EL (cell line): ENCODE measurements around the gene PACRG.

ENCODE experiments used
- DNase-seq: peaks from one replicate; pipeline ENCODE4 v3.0.0-alpha.2; 2016

The PACRG gene

DNA sequence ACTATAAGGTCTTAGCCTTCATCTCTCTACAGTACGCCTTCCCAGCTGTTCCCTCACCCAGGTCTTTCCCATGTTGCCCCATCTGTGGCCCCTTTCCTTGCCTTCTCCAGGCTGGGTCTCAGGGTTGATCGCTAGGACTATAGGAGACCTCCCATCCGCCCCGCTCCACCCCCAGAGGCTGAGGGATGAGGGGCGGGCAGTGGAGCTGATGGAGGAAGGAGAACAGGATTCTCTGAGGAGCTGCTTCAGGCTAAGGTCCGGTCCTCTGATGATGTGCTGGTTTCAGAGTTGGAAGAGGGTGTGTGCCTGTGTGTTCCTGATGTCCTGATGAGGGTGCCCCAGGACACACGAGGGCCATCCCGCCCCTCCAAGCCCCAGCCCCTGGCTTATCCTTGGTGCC is 531.9 kb downstream of the PACRG start:
- no peak for DNase-seq

DNA sequence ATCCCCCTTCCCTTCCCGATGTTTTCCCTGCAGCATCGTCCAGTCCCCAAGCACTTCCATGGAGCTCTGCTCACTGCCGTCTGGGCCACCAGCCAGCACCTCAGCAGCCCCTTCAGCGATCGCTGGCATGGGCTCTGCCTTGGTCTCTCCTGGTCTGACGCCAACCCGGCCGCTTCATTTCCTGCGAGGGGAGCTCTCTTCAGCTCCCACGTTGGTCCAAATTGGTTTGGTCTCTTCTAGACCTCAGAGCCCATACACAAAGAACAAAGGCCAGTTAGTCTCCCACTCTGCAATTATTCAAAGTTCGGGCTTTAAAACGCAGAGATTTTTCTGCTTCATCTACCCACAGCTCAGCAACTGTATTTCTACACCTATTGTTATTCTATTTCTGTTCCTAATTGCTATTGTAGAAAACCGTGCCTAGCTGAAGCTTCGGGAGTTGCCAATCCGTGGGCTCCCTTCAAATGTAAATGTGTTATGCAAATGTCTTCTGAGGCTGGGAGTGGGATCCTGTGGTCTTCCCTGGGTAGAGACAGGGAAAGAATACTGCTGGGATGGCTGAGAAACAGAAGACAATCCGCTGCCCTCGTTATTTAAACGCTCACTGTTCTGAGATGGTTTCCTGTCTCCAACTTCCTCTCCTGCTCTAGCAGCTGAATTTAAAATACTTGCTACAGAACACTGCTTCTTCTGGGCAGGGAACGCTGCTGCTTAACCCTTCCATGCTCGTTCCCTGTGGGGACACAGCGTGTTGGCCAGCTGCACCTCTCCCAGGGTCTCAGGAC is 532.5 kb downstream of the PACRG start:
- peak; percentile 43 for DNase-seq

DNA sequence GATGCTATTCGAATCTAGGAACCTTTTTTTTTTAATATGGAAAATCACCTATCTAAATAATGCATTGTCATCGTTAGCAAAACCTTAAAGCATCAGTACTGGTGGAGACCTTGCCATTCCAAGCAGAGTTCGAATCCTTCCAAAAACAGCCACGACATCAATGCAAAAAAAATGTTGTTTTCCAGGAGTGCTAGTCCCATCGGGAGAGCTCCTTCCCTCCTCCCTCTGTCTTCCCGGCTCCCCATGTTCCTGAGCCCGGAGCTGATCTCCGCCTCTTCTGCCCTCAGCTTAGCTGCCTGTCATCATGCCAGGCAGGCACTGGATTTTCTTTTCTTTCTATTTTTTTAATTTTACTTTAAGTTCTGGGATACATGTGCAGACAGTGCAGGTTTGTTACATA is 533.1 kb downstream of the PACRG start:
- DNase-seq: no peak

DNA sequence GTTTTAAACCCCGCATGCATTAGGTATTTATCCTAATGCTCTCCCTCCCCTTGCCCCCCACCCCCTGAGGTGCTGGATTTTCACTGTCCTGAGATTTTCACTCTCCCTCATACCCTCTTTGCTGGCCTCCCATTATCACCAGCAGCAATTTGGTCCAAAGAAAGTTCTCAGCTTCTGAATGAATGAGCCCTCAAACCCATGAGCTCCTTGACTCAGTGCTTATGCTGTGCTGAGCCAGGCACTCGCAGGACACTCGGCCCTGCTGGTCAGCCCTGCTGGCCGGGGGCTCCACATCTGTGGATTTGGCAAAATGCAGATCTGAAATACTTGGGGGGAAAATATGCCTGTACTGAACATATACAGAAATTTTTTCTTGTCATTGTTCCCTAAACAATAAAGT is 533.6 kb downstream of the PACRG start:
- DNase-seq: no peak

DNA sequence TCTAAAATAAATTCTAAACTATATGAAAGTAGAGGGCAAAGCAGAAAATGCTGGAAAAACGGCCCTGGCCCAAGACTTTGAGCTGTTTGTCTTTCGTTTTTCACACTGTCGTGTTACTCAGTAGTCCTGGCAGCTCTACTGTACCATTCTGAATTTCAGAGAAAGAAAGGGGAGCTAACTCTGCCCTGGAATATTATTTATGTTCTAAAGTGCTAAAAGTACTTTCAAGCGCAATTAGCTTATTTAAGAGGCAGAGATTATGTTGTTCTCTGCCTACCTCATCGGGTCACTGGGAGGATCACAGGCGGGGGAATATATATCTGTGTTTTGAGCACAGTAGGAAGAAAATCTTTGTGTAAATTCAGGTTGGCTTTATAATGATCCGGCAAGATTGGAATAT is 534.3 kb downstream of the PACRG start:
- no peak for DNase-seq

DNA sequence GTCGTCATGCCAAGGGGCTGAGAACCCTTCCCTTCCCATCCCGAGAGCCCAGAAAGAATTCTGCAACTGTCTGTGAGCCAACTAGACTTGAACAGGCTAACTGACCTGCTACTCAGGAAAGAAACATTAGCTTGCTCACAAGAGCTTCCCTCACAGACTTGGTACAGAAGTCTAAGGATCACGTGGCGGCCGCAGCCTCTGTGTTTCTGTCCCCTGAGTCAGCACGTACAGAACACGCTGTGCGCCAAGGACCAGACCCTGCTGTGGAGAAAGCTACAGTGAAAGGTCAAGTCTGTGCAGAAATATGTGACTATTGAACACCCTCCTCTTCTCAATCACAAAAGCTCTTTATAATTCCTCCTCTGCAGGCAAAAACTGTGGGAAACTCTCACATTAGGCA is 535.4 kb downstream of the PACRG start:
- no peak for DNase-seq

DNA sequence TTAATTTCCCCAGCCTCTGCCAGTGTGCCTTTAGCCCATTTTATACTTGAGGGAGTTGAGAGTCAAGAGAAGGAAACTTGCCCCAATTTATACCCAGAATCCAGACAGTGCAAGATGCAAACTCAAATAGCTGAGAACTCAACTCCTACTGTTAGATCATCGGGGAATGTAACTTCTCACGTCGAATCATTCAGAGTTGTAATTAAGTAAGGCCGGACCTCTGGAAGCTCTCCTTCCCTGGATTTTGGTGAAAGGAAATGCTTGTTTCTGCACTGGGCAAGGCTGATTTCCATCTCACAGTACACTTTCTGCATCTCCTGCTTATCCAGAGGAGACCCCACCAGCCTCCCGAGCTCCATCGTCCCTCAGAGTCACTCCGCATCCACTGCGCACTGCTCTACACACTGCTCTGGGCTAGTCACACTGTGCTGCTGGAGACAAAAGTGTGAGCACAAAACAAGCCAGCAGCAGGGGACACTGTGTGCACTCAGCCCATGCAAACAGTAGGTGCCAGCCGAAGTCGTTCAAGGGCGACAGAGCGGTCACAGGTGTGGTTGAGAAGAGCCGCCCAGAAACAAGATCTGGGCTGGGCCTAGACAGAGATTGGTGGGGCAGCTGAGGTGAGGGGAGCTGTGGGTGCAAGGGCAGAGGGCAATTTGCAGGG is 536.4 kb downstream of the PACRG start:
- no peak for DNase-seq

DNA sequence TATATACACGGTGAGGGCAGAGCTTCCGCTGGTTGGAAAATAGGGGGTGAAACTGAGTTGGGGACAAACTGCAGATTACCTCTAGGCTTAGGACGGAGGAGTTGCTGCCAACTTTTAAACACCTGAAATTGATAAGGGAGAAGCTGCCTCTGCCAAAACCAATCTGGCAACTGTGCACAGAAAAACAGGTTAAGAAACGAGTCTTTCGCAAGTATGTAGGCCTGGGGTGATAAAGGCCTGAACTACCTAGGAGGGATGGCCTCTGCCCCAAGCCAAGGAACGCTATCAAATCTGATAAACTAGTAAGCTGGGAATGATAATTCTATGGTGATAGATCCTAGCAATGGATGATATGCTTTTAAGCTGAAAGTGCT is 536.9 kb downstream of the PACRG start:
- DNase-seq: no peak

DNA sequence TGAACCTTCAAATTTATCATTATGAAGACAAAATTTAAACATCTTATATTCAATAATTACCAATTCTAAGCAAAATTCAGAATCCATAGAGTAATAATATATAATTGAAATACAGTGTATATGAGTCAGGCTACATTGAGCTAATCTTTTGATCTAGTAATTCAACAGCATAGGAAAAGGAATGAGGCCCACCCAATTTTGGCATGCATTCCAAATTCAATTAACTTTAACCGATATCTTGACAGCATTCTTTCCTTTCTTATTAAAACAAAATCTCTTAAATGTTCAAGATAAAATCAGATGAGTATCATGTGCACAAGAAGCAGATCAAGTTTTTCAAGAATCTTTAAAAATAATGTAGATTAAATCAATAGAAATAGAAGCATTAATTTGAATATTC is 553.9 kb downstream of the PACRG start:
- peak; percentile 39 for DNase-seq

DNA sequence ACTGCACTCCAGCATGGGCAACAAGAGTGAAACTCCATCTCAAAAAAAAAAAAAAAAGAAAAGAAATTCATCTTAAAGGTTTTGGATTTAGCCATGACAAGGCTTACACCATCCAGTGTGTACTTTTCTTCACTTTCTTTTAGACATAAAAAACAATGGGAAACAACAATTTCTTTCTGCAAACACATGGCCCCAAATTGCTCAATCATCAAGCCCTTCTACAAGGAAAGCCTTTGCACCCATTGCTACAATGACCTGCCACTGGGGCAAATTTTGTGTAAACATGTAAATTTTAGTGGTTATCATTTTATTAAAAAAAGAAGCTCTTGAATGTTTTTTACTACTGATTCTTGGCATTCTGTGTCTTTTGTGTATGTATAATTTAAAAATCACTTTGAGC is 554.9 kb downstream of the PACRG start:
- no peak for DNase-seq

DNA sequence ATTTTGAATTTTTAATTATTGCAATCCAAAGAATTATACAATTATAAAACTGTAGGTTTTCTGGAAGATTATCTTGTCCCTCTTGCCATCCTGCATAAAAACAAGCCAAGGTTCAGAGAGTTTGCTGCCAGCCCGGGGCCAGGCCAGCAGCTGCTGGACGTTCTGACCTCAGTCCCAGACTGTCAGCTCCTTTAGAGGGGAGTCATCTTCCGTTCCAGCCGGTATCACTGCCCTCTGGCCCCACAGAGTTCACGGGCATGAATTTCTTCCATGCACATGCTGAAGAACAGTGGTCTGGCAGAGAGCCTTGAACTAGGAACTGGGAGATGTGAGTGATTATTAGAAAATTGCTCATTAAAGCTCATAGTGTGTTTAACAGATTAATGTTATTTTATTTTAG is 556.4 kb downstream of the PACRG start:
- DNase-seq: peak; percentile 68

DNA sequence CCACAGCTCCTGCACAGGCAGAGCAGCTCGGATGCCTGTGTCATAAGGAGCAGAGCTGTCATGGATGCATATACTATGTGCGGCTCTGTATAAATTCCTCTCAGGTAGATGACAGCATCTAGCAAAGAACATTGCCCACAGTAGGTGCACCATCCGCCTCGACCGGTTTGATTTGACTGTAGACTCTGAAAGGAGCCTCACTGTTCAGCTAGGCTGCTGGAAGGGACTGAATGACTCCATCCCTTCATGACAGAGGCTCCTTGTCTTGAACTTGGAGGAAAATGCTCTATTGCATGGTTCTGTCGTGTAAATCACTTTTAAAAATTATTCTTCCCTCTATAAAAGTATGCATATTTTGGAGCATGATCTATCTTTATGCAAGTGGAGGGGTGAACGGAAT is 557.9 kb downstream of the PACRG start:
- DNase-seq: no peak

DNA sequence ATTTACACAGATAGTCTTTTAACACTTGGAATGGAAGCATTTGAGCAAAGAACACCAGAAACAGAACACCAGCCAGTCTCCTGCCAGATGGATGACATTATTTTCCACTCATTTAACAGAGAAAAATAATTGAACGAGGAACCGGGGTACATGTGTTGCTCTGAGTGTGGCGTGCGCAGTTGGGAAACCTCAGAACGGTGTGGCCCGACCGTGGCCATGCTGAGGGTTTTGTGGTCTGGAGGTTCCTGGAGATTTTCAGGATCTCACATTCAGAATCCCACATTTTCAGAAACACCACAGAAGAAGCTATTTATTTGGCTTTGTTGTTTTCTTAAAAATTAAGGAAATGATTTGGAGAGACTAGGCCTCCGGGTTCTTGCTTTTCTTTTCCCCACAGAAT is 559.9 kb downstream of the PACRG start:
- no peak for DNase-seq

DNA sequence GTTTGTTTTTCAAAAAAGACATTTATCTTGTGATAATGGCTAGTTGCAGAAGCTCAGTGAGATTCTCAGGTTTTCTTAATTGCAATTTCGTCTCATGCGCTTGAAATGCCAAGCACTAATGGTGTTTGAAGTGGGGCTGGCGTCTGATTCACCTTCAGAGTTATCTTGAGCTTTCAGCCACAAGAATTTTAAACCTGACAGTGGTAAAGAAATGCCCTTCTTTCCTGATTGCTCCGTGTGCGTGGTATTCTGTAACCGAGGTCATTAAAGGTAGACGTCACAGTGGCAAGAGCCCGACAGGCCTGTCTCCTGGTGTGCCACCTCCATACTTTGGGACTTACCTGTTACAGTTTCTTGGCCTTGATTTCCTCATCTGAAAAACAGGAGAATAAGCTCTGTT is 560.3 kb downstream of the PACRG start:
- DNase-seq: no peak

DNA sequence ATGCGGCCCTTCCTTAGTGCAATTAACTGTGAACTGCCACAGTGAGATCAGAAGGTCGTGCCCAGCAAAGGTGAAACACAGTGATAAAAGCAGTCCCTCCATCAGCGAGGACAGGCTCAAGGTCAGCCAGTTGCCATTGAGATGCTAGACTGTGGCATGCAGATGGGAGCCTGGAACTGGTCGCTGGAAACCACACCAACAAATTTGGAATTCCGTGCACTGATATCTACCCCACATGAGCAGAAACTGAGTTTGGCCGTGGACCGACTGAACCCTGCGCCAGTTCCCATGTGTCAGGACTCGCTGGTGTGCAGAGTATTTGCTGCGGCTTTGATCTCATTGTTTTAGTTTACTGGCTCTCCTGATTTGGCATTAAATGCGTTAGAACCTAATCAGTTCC is 561.1 kb downstream of the PACRG start:
- no peak for DNase-seq

DNA sequence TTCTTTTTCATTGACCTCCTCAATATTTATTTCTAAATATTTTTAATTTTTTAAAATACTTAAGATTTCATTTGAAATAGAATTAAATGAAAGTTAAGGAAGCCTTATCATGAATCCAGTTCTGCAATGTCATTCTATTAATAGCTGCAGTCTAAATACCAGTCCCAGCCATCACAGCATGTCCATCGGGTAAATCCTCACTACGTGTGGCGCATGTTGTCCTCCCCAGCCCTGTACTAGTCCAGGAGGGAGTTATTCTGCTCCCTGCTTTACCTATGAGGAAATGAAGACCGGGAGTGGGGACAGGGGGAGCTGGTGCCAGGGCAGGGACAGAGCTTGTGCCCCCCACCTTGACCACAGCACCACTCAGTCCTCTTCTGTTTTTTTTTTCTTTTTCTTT is 561.7 kb downstream of the PACRG start:
- no peak for DNase-seq

DNA sequence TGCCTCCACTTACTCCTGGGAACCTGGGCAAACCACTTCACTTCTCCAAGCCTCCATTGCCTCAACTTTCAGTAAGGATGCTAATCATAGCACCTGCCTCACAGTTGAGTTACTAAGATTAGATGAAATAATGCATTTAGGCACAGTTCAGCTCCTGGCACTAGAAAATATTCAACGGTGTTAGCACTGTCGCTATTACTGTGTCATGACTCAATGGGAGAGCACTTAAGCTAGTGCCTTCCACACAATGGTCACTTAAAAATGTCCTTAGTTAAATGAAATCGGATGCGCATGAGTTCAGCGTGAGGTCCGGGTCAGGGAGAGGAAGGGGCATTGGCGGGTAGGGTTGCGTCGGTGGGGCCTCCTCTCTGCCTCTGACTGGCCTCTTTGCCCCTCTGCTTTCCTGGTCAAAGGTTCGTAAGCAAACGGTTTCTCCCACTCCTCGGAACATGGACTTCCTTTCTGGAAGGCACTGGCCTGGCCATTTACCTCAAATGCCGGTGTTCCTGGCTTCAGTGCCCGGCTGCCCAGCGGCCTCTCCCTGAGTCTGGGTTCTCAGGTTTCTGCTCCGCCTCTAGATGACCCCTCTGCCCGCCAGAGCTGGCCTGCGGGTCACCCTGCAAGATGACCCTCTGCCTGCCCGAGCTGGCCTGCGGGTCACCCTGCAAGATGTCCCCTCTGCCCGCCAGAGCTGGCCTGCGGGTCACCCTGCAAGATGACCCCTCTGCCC is 562.9 kb downstream of the PACRG start:
- DNase-seq: no peak

DNA sequence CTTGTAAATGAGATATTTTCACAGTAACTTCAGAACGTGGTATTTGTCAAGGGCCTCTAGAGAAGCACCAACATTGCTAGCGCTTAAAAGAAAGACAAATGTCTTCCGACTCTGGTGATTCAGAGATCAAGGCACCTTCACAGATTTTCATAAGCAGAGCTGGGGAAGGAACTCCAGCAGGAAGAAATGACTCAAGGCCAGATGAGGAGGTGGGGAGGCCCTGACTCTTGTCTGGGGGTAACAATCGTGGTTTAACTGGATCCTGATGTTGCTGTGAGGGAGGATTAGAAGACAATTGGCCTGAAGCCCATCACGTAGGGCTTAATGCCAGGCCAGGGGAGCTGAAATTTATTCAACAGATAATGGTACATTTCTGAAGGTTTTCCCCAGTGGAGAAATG is 563.8 kb downstream of the PACRG start:
- DNase-seq: peak; percentile 31

DNA sequence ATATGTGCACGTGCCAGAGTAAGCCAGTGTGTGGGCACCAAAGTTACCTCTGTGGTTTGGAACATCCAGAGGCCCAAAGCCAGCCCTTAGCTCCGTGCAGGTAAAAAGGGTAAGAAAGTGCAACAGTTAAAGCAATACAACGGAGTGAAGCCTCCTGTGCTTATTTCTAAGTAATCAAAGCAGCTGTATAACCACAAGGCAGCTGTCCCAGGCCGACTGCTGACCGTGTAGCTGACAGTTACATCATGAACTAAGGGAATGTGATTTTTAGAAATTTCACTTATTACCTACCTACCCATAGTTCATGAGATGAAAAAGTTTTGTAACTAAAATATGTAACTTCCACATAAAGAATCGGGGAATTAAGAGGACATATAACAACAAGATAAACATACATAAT is 565.5 kb downstream of the PACRG start:
- no peak for DNase-seq

DNA sequence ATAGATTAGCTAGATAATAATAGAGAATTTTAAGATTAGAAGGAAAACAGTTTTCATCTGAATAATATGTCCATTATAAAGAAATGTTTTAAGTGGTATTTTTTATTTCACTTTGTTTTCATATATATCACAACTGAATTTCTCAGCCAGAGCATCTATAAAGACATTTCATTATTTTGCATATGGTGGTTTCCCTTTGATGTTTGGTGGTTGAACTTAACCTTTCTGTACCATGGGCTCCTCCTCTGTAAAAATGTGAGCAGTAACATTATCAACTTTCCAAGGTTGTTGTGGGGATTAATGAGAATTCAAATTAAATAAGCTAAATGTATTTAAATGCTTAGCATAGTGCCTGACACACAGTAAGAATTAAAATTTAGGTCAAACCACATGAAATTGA is 567.0 kb downstream of the PACRG start:
- DNase-seq: no peak

DNA sequence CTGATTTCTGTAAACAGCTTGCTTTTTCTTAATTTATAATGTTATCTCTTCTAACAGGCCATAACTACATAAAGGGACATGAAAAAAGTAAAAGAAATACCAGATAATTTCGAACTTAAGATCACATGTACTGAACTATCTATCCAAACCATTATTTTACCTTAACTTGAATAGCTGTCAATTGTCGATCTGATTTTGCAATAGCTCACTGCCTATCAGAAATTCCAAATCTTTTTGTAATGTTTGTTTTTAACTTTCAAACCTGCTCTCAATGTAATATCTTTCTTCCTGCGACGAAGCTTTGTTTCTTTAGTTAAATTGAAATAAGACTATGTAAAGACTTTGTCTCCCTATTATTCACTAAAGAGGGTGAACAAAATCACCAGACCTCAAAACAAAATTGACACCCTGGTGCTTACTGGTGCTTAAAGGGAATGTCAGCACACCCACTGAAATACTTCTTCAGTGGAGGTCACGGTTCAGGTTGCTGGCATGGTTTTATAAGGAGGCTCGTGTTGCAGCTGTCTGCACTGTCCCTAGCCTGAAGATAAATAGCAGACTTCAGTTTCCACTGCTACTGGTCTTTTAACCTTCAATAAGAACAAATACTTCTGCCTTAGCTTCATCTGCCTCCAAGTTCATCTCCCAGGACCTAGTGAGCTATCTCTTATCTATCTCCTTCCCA is 569.2 kb downstream of the PACRG start:
- DNase-seq: no peak

DNA sequence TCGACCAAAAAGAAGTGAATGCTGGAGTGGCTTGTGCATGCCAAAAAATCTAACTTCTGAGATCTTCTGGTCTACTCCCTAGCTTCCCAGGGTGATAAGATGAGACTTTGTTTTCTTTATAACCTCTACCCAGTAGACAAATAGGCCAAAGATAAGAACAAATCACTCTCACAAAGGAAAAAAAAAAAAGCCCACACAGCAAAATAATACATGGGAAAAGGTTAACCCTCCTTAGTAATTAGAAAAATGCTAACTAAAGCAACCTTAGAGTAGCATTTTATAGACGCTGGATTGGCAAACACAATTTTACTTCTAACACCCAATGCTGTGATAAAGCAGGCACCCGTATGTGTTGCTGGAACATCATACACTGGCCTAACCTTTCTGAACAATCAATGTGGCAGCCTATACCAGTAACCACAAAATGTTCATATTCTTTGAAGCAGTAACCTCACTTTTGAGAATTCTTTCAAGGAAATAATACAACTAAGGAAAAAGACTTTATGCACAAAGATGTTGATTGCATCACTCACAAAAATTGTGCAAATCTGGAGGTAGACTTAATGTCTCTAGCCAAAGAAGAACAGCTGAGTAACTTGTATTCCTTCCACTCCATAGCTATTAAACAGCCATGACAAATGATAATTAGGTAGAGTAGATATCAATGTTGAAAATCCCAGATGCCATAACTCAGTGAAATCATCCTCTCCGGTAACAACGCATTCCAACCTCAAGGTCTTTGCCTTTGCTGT is 570.5 kb downstream of the PACRG start:
- DNase-seq: no peak

DNA sequence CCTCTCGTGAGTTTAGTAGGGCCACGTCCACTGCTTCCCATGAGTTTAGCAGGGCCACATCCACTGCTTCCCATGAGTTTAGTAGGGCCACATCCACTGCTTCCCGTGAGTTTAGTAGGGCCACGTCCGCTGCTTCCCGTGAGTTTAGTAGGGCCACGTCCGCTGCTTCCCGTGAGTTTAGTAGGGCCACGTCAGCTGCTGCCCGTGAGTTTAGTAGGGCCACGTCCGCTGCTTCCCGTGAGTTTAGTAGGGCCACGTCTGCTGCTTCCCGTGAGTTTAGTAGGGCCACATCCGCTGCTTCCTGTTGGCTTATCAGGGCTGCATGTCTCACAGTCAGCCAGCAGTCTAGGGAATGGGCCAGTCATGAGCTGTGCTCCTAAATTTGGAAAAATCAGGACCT is 573.1 kb downstream of the PACRG start:
- DNase-seq: no peak
